Upper lobe of left lung (tissue), 4 donors: Measurements from ENCODE around the gene B3GNT8.

Experiments used
- POLR2A ChIP-seq, 4 donors: fragments of 450-650 bp; IDR thresholded peaks; one replicate each; pipeline ENCODE4 v1.5.1; 2016 to 2017; ENCODE audit warnings: antibody characterized with exemption in 4 of 4, mild to moderate bottlenecking in 2 of 4
- POLR2AphosphoS5 ChIP-seq, 2 donors: sonication (generic); formaldehyde crosslinking; IDR thresholded peaks; one replicate each; pipeline ENCODE4 v1.5.1; 2017; ENCODE audit warnings: antibody characterized with exemption in 2 of 2
- TF ChIP-seq, protein P1 (sequence below), 6 experiments: fragments of 450-650 bp in 4 of 6; fragments of 200-600 bp in 2 of 6; sonication (generic) in 2 of 6; IDR thresholded peaks; one replicate each; pipeline ENCODE4 v1.5.1; 2016 to 2019; ENCODE audit warnings: antibody characterized with exemption in 6 of 6

DNA sequence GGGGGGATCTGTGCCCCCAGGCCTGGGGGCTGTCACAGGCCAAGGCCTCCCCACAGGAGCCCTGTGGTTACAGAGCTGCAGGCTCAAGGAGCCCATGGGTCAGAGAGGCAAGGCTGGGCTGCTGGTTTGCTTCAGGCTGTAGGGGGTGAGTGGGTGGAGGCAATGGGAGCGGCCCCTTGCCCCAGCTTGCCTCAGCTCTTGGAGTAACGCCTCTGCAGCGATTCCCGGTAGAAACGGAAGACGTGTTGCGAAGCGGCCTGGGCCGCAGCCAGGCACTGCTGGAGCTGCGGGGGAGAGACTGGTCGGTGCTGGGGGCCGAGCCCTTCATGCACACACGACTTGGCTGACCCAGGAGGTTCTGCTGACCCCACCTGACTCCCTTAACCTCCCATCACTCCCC, 40.7 kb downstream of the B3GNT8 start:
- TF ChIP-seq, protein P1, sequence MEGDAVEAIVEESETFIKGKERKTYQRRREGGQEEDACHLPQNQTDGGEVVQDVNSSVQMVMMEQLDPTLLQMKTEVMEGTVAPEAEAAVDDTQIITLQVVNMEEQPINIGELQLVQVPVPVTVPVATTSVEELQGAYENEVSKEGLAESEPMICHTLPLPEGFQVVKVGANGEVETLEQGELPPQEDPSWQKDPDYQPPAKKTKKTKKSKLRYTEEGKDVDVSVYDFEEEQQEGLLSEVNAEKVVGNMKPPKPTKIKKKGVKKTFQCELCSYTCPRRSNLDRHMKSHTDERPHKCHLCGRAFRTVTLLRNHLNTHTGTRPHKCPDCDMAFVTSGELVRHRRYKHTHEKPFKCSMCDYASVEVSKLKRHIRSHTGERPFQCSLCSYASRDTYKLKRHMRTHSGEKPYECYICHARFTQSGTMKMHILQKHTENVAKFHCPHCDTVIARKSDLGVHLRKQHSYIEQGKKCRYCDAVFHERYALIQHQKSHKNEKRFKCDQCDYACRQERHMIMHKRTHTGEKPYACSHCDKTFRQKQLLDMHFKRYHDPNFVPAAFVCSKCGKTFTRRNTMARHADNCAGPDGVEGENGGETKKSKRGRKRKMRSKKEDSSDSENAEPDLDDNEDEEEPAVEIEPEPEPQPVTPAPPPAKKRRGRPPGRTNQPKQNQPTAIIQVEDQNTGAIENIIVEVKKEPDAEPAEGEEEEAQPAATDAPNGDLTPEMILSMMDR (IDR thresholded peaks at IDR 0.05): no peak
- TF ChIP-seq POLR2AphosphoS5 (IDR thresholded peaks at IDR 0.05): no peak
- TF ChIP-seq POLR2A (IDR thresholded peaks at IDR 0.05): no peak
